ENCODE results near the gene CD300LF. TPM values are rescaled to one million over a fixed set of nuclear protein-coding genes. Genes with fewer than 3 reads are reported as not detected.

CD300LF gene
- total and polyA plus RNA-seq, 2 experiments from 2014 or later, result not detected

DNA sequence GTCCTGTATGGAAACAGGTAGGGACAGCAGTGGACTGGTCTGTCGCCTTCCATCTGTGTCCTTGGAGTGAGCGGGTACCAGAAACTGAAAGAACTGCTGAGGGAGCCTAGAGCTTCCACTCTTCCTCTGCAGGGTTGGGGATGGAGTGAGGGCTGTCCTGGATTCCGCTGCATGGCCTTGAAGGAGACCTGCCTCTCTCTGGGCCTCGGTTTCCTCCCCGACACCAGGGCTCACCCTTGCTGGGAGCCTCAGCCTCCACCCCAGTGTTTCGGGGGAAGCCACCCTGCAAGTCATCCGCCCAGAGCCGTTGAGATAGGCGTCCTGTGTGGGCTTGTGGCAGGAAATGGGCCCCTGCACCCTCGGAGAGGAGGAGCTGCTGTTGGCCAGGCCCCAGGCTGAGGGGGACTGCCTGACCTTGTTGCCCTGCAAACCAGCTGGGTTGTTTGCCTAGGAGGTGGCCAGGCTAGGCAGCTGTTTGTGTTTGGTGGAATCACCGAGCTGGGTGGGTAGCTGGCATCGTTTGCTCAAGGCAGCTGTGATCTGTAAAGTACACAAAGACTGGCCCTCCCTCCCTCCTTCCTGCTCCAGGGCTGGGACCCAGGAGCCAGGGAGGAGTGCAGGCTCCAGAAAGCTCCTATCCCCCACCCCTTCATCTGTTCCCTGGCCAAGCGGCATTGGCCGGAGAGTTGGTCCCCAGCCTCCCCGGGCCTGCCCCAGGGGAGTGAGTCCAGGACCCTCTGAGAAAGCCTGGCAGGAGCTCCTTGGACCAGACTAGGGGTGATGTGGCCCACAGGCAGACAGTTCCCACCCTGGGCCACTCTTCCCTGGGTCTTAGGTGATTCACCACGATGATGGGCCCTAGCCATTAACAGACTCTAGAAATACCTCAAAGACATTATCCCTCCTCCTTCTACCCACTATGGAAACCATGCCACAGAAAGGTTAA is 25.6 kb upstream of the CD300LF start:
- TF ChIP-seq, protein P1, sequence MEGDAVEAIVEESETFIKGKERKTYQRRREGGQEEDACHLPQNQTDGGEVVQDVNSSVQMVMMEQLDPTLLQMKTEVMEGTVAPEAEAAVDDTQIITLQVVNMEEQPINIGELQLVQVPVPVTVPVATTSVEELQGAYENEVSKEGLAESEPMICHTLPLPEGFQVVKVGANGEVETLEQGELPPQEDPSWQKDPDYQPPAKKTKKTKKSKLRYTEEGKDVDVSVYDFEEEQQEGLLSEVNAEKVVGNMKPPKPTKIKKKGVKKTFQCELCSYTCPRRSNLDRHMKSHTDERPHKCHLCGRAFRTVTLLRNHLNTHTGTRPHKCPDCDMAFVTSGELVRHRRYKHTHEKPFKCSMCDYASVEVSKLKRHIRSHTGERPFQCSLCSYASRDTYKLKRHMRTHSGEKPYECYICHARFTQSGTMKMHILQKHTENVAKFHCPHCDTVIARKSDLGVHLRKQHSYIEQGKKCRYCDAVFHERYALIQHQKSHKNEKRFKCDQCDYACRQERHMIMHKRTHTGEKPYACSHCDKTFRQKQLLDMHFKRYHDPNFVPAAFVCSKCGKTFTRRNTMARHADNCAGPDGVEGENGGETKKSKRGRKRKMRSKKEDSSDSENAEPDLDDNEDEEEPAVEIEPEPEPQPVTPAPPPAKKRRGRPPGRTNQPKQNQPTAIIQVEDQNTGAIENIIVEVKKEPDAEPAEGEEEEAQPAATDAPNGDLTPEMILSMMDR (IDR thresholded peaks at IDR 0.05; ENCODE audit: low read depth, low read length), result no peak
- no peaks in the 10 kb centered on the region for H3K4me1 ChIP-seq (ENCODE audit: low read depth)
- no peak overlapping the region for H3K4me3 ChIP-seq
- H3K9me3 ChIP-seq (ENCODE audit: low read depth), result no peaks in the 10 kb centered on the region
- DNase-seq (ENCODE audit: low read depth in 1 of 2, low spot score in 1 of 2), result peak in 1 of 2 donors; percentile 39
- no peak overlapping the region for H3K27ac ChIP-seq
- peaks cover 49% of the 10 kb centered on the region for H3K27me3 ChIP-seq
- H3K36me3 ChIP-seq, result no peaks in the 10 kb centered on the region

DNA sequence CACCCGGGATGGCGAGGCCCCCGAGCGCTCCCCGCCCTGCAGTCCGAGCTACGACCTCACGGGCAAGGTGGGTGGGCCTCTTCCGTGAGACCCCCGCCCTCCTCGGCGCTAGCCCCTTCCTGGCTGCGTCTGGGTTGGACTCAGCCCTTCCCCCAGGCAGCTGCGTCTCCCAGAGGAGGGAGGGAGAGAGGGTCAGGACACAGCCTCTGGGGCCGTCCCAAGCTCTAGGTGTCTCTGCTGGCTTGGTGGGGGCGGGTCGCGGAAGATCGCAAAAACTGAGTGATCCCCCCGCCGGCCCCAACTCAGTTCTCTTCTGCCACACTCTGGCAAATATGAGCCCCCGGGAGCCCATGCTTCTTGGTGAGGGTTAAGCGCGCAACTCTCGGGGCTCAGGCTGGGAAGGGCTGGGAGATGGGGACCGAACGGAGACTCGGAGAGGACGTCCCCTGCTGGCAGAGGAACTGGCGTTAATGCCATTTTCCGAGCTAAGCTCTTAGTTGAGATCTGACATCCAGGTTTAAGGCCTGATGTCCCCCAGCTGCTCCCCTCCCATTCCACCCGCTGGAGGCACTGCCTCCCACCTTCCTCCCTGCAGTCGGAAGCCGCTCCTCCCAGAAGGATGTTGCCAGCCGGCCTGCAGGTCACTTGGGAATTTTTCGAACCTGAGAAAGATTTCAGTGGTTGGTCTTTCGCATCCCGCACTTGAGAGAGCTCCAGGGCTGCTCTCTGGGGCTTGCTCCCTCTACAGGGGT is 24.8 kb upstream of the CD300LF start:
- Histone ChIP-seq H3K27ac (no peak overlapping the region), H3K36me3 (no peaks in the 10 kb centered on the region)

DNA sequence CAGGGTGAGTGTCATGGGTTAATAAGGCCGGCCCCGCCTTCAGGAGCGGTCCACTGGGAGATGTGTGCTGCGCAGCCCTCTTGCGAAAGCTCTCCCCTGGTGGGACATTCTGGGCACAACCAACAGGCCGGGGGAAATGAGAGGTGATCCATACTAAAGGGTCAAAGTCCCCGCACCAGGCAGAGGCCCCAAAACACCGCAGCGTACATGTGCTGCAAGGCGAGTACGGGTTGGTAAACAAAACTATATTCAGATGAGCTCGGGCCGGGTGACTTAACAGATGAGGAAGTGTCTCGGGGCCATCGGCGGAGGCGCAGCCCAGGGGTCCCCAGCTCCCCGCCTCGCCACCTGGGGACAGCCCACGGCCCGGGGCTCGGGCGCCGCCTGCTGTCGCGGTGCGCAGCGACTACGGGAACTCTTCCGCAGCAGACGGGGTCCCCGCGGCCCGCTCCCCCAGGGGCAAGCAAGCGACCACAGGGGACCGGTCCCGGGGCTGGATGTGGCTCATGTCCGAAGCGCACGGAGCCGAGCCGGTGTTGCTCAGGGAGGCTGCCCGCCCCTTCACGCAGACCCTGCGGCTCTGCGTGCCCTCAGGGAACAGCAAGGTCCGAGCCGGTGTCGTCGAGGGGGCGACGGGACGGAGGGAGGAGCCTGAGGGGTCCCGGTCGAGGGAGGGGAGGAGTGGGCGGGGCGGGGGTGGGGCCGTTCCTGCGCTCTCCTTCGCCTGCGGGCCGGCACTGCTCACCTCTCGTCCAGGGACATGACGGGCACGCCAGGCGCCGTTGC is 24.0 kb upstream of the CD300LF start, which contains the start of gene RAB37:
RAB37 (plus strand) TSS at position 744 of the 786 bp plus-strand sequence; CDS start at position 761, 17 bp downstream.
- peak; percentile 38 to 40 for DNase-seq (ENCODE audit: low read depth in 1 of 2, low spot score in 1 of 2)
- Histone ChIP-seq H3K9me3 (ENCODE audit: low read depth) (no peaks in the 10 kb centered on the region), H3K4me3 (peak within 1 kb of the TSS; percentile 14), H3K36me3 (no peaks in the 10 kb centered on the region), H3K27ac (no peak within 1 kb of the TSS), H3K4me1 (ENCODE audit: low read depth) (no peaks in the 10 kb centered on the region), H3K27me3 (peaks cover 49% of the 10 kb centered on the region)
- TF ChIP-seq, protein P1 (IDR thresholded peaks at IDR 0.05; ENCODE audit: low read depth, low read length), result peak; percentile 37

More for the DNA sequence above, 24.8 kb upstream of the CD300LF start:
- Histone ChIP-seq H3K4me3 (peak overlapping the region; percentile 14), H3K27me3 (peaks cover 49% of the 10 kb centered on the region), H3K9me3 (ENCODE audit: low read depth) (no peaks in the 10 kb centered on the region), H3K4me1 (ENCODE audit: low read depth) (no peaks in the 10 kb centered on the region)
- TF ChIP-seq, protein P1 (IDR thresholded peaks at IDR 0.05; ENCODE audit: low read depth, low read length), result peak; percentile 54
- DNase-seq (ENCODE audit: low read depth in 1 of 2, low spot score in 1 of 2), result peak; percentile 51 to 55

DNA sequence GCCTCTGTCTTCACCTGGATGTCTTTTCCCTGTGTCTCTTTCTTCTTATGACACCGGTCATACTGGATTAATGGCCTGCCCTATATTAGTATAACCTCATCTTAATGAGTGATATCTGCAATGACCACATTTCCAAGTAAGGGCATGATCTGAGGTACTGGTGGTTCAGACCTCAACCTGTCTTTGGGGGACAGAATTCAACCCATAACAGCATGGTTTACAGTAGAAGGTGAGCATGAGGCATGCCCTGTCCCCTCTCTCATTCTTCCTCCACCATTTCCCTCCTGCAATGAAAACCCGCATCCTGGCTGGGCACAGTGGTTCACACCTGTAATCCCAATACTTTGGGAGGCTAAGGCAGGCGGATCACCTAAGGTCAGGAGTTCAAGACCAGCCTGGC is 21.5 kb upstream of the CD300LF start:
- Histone ChIP-seq H3K27ac (no peak overlapping the region), H3K36me3 (no peaks in the 10 kb centered on the region), H3K4me1 (ENCODE audit: low read depth) (no peaks in the 10 kb centered on the region), H3K27me3 (peaks cover 49% of the 10 kb centered on the region), H3K4me3 (no peak overlapping the region), H3K9me3 (ENCODE audit: low read depth) (no peaks in the 10 kb centered on the region)
- TF ChIP-seq, protein P1 (IDR thresholded peaks at IDR 0.05; ENCODE audit: low read depth, low read length), result no peak
- DNase-seq (ENCODE audit: low read depth in 1 of 2, low spot score in 1 of 2), result no peak
